ENCODE measurements around the gene MED27.

MED27 gene

DNA sequence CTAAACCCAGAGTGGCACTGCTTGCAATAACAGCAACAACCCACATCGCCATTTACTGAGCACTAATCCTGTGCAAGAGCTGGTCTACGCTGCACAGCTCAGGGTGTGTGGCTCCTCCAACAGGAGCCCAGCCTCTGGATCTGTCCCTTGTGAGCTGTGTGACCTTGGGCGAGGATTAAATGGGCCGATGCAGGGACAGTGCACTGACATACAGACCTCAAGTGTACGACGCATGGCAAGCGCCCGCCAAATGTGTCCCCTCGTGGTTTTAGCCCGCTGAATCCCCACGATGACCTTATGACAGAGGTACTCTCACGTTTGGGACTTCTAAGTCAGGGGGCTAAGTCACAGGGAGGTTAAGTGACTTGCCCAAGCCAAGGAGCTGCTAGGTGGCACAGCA is 209.5 kb downstream of the MED27 start:
- Histone ChIP-seq H3K9me3 (ENCODE audit: severe bottlenecking) (no peaks in the 10 kb centered on the region), H3K4me3 (ENCODE audit: severe bottlenecking) (no peak overlapping the region), H3K36me3 (ENCODE audit: low read depth) (no peaks in the 10 kb centered on the region), H3K27ac (ENCODE audit: poor library complexity, severe bottlenecking) (no peak overlapping the region), H3K4me1 (ENCODE audit: insufficient read depth, poor library complexity, severe bottlenecking) (no peaks in the 10 kb centered on the region), H3K27me3 (ENCODE audit: insufficient read depth, poor library complexity, severe bottlenecking) (no peaks in the 10 kb centered on the region)
- ATAC-seq (ENCODE audit: low read depth) (no peak), DNase-seq (ENCODE audit: low spot score) (no peak)
- TF ChIP-seq, protein P1, sequence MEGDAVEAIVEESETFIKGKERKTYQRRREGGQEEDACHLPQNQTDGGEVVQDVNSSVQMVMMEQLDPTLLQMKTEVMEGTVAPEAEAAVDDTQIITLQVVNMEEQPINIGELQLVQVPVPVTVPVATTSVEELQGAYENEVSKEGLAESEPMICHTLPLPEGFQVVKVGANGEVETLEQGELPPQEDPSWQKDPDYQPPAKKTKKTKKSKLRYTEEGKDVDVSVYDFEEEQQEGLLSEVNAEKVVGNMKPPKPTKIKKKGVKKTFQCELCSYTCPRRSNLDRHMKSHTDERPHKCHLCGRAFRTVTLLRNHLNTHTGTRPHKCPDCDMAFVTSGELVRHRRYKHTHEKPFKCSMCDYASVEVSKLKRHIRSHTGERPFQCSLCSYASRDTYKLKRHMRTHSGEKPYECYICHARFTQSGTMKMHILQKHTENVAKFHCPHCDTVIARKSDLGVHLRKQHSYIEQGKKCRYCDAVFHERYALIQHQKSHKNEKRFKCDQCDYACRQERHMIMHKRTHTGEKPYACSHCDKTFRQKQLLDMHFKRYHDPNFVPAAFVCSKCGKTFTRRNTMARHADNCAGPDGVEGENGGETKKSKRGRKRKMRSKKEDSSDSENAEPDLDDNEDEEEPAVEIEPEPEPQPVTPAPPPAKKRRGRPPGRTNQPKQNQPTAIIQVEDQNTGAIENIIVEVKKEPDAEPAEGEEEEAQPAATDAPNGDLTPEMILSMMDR (IDR thresholded peaks at IDR 0.05; ENCODE audit: poor library complexity, severe bottlenecking): no peak

DNA sequence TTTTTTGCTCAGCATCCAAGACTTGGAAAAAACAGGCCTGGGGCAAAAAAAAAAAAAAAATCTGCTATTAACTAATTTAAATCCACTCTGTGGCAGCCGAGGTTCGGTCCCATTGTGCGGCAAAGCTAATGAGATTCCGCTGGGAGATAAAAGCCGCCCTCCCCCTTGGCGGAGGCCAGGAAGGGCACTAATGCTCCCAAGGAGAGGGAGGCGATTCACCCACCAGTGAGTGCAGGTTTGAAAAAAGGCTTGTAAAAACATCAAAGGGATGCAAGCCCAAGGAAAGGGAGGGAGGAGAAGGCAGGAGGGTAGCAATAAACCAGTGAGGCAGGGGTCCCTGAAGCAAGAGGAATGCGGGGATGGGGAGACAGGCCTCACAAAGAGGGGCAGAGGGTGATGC is 210.3 kb downstream of the MED27 start:
- Histone ChIP-seq H3K4me3 (ENCODE audit: severe bottlenecking) (no peak overlapping the region), H3K4me1 (ENCODE audit: insufficient read depth, poor library complexity, severe bottlenecking) (no peaks in the 10 kb centered on the region), H3K27ac (ENCODE audit: poor library complexity, severe bottlenecking) (no peak overlapping the region), H3K9me3 (ENCODE audit: severe bottlenecking) (no peaks in the 10 kb centered on the region), H3K36me3 (ENCODE audit: low read depth) (no peaks in the 10 kb centered on the region), H3K27me3 (ENCODE audit: insufficient read depth, poor library complexity, severe bottlenecking) (no peaks in the 10 kb centered on the region)
- DNase-seq (ENCODE audit: low spot score): no peak
- TF ChIP-seq, protein P1 (IDR thresholded peaks at IDR 0.05; ENCODE audit: poor library complexity, severe bottlenecking): no peak
- no peak for ATAC-seq (ENCODE audit: low read depth)

DNA sequence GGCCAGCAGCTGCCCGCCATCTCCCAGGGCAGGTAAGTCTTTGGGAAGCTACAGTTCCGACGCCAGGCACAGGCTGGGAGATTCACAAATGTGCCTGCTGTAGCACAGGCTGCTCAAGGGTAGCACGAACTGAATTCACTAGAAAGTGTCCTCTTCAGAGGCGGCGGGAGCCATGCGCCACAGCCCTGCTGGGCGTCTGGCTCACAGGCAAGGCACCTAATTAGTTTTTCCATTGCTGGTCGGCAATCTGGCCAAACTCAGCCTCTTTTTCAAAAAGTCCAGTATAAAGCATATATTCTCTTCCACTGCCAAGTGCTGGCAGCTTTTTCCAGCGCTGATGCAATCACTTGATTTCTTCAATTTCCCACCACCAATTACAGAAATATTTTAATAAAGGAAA is 210.9 kb downstream of the MED27 start:
- no peaks in the 10 kb centered on the region for H3K36me3 ChIP-seq (ENCODE audit: low read depth)
- H3K27ac ChIP-seq (ENCODE audit: poor library complexity, severe bottlenecking): no peak overlapping the region
- TF ChIP-seq, protein P1 (IDR thresholded peaks at IDR 0.05; ENCODE audit: poor library complexity, severe bottlenecking): no peak
- H3K9me3 ChIP-seq (ENCODE audit: severe bottlenecking): no peaks in the 10 kb centered on the region
- ATAC-seq (ENCODE audit: low read depth) (no peak), DNase-seq (ENCODE audit: low spot score) (no peak)
- no peaks in the 10 kb centered on the region for H3K4me1 ChIP-seq (ENCODE audit: insufficient read depth, poor library complexity, severe bottlenecking)
- H3K4me3 ChIP-seq (ENCODE audit: severe bottlenecking): no peak overlapping the region
- no peaks in the 10 kb centered on the region for H3K27me3 ChIP-seq (ENCODE audit: insufficient read depth, poor library complexity, severe bottlenecking)

DNA sequence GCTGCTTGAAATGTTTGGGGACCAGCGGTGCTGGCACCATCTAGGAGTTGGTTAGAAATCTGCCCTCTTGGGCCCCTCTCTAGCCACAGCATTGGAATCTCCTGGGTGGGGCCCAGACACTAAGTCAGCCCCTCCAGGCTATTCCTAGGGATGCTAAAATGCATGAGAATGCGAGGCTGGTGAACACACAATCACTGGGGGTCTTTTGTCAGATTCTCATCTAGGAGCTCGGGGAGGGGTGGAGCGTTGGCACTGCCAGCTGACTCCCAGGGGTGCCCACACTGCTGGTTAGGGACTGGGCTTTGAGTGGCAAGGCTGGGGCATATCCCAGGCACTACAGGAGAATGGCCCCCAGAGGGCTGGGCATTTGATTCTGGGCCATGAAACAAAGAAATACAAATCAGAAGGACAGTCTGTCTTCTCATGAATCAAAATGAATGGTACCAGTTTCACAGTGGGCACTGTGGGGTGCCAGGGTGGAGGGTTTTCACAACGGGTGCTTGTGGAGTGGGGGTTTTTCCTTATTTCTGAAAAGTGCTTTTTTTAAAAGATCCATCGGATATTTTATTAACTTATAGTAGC is 212.0 kb downstream of the MED27 start:
- no peaks in the 10 kb centered on the region for H3K27me3 ChIP-seq (ENCODE audit: insufficient read depth, poor library complexity, severe bottlenecking)
- H3K4me1 ChIP-seq (ENCODE audit: insufficient read depth, poor library complexity, severe bottlenecking): no peaks in the 10 kb centered on the region
- H3K36me3 ChIP-seq (ENCODE audit: low read depth): no peaks in the 10 kb centered on the region
- H3K4me3 ChIP-seq (ENCODE audit: severe bottlenecking): no peak overlapping the region
- DNase-seq (ENCODE audit: low spot score) (no peak), ATAC-seq (ENCODE audit: low read depth) (no peak)
- H3K27ac ChIP-seq (ENCODE audit: poor library complexity, severe bottlenecking): no peak overlapping the region
- no peaks in the 10 kb centered on the region for H3K9me3 ChIP-seq (ENCODE audit: severe bottlenecking)
- TF ChIP-seq, protein P1 (IDR thresholded peaks at IDR 0.05; ENCODE audit: poor library complexity, severe bottlenecking): no peak

DNA sequence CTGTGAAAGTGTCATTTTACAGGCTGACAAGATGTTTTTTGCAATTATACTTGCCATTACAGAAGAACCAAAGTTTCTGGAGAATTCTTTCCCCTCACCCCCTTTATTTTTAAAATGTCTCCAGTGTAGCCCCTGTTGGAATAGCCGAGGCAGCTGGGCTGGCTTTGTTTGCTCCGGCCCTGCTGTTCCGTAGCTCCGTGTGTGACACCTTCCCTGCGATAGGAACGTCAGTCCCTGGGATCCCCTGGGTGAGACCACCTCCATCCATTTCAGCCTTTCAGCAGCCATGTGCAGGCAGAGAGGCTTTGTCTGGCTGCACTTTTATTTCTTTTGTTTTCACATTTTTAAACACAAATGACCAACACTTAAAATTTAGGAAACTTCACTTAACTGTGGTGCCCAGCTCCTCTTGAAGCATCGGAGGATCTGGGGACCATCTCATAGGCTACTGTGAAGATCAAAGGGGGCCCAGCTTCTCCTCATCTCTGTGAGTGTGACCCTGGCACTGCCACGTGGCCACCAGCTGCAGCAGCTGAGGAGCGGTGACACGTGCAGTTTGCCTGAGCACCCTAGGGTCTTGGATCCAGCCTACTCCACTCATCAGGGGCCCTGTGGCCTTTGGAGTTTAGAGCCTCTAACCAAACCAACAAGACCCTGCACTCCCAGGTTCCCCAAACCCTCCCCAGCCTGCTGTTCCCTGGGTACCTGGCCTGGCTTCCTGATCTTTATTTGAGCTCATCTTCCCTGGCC is 214.0 kb downstream of the MED27 start:
- no peak for ATAC-seq (ENCODE audit: low read depth)
- H3K36me3 ChIP-seq (ENCODE audit: low read depth): no peaks in the 10 kb centered on the region
- no peaks in the 10 kb centered on the region for H3K4me1 ChIP-seq (ENCODE audit: insufficient read depth, poor library complexity, severe bottlenecking)
- TF ChIP-seq, protein P1 (IDR thresholded peaks at IDR 0.05; ENCODE audit: poor library complexity, severe bottlenecking): no peak
- H3K27me3 ChIP-seq (ENCODE audit: insufficient read depth, poor library complexity, severe bottlenecking): no peaks in the 10 kb centered on the region
- no peak for DNase-seq (ENCODE audit: low spot score)
- no peak overlapping the region for H3K4me3 ChIP-seq (ENCODE audit: severe bottlenecking)
- H3K9me3 ChIP-seq (ENCODE audit: severe bottlenecking): no peaks in the 10 kb centered on the region
- no peak overlapping the region for H3K27ac ChIP-seq (ENCODE audit: poor library complexity, severe bottlenecking)

All from RWPE2 (cell line).